Measurements from ENCODE around the gene NFIA.

Gene NFIA

DNA sequence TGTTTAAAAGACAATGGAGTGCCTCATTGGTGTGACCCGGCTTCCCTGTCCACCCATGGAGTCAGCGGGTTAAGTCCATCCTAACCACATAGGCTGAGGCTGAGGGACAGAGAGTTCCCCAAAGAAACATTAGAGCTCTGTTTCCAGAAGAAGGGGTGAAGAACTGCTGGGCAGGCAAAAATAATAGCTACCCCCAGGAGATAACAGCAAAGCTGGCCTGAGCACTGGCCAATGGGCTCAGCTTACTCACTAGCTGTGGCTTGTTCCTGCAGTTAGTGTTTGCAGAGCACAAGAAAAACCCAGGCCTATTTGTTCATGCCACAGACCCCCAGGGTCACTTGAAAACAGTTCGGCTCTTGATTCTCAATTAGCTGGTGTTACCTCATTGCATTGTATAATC, 311.2 kb downstream of the NFIA start:
- Histone ChIP-seq H3K4me2 (no peak overlapping the region), H3K27me3 (ENCODE audit: insufficient read depth, low read depth) (no peaks in the 10 kb centered on the region), H2AFZ (ENCODE audit: low read depth) (no peak overlapping the region), H3K36me3 (ENCODE audit: insufficient read depth) (no peaks in the 10 kb centered on the region), H3K4me3 (IDR thresholded peaks at IDR 0.05; ENCODE audit: insufficient read depth, low read depth, low read length) (no peak overlapping the region), H3K27ac (no peak overlapping the region), H3K79me2 (ENCODE audit: insufficient read depth, low read depth) (no peaks in the 10 kb centered on the region), H4K20me1 (ENCODE audit: insufficient read depth) (no peaks in the 10 kb centered on the region), H3K9ac (no peak overlapping the region), H3K4me1 (ENCODE audit: low read depth, poor library complexity, severe bottlenecking) (peaks cover 2% of the 10 kb centered on the region)
- TF ChIP-seq, protein P1, sequence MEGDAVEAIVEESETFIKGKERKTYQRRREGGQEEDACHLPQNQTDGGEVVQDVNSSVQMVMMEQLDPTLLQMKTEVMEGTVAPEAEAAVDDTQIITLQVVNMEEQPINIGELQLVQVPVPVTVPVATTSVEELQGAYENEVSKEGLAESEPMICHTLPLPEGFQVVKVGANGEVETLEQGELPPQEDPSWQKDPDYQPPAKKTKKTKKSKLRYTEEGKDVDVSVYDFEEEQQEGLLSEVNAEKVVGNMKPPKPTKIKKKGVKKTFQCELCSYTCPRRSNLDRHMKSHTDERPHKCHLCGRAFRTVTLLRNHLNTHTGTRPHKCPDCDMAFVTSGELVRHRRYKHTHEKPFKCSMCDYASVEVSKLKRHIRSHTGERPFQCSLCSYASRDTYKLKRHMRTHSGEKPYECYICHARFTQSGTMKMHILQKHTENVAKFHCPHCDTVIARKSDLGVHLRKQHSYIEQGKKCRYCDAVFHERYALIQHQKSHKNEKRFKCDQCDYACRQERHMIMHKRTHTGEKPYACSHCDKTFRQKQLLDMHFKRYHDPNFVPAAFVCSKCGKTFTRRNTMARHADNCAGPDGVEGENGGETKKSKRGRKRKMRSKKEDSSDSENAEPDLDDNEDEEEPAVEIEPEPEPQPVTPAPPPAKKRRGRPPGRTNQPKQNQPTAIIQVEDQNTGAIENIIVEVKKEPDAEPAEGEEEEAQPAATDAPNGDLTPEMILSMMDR (conservative IDR thresholded peaks at IDR 0.05; ENCODE audit: low read depth, low read length), result no peak

DNA sequence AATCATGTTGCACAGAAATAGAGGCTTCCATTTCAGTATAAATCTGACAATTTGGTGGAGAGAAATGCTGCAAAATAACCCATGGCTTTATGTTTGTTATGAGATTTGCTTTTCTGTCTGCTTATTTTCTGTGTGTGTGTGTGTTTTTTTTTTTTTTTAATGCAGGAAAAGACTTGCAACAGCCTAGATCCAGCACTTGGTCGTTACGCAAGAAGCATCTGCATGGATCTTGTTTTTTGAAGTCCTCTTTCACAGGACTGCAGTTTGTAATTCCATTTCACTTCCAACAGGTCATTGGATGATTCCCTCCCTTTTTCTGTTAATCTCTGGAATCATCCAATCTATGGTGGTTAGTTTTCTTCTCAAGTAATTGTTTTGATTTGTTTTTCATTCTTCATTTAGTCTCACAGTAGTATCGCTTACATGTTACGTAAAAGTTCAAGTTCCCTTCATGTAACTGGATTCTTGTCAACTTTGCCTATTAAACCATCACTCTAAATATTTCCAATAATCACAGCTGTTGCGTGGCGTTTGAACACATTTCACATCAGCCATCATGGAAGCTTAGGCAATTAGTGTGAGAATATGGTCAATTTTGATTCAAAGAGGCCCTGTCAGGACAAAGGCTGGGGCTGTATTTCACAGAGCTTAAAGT, 312.9 kb downstream of the NFIA start:
- Histone ChIP-seq H4K20me1 (ENCODE audit: insufficient read depth) (no peaks in the 10 kb centered on the region), H3K27ac (no peak overlapping the region), H3K9ac (no peak overlapping the region), H3K36me3 (ENCODE audit: insufficient read depth) (no peaks in the 10 kb centered on the region), H3K27me3 (ENCODE audit: insufficient read depth, low read depth) (no peaks in the 10 kb centered on the region), H3K79me2 (ENCODE audit: insufficient read depth, low read depth) (no peaks in the 10 kb centered on the region), H3K4me1 (ENCODE audit: low read depth, poor library complexity, severe bottlenecking) (no peaks in the 10 kb centered on the region), H3K4me3 (IDR thresholded peaks at IDR 0.05; ENCODE audit: insufficient read depth, low read depth, low read length) (no peak overlapping the region), H2AFZ (ENCODE audit: low read depth) (no peak overlapping the region), H3K4me2 (no peak overlapping the region)
- TF ChIP-seq, protein P1 (conservative IDR thresholded peaks at IDR 0.05; ENCODE audit: low read depth, low read length), result no peak

- H3K27me3 ChIP-seq (ENCODE audit: insufficient read depth, low read depth), result no peaks in the 10 kb centered on the region
- TF ChIP-seq, protein P1 (conservative IDR thresholded peaks at IDR 0.05; ENCODE audit: low read depth, low read length), result no peak
- no peaks in the 10 kb centered on the region for H3K36me3 ChIP-seq (ENCODE audit: insufficient read depth)
- H3K4me2 ChIP-seq, result no peak overlapping the region
- H3K9ac ChIP-seq, result no peak overlapping the region
- H3K4me1 ChIP-seq (ENCODE audit: low read depth, poor library complexity, severe bottlenecking), result no peaks in the 10 kb centered on the region
- no peaks in the 10 kb centered on the region for H4K20me1 ChIP-seq (ENCODE audit: insufficient read depth)
- no peak overlapping the region for H3K27ac ChIP-seq
- no peak overlapping the region for H3K4me3 ChIP-seq (IDR thresholded peaks at IDR 0.05; ENCODE audit: insufficient read depth, low read depth, low read length)
- no peaks in the 10 kb centered on the region for H3K79me2 ChIP-seq (ENCODE audit: insufficient read depth, low read depth)
- no peak overlapping the region for H2AFZ ChIP-seq (ENCODE audit: low read depth)
Measured at GRCh38 chr1:61397495-61397894, 315.1 kb downstream of the NFIA start.

DNA sequence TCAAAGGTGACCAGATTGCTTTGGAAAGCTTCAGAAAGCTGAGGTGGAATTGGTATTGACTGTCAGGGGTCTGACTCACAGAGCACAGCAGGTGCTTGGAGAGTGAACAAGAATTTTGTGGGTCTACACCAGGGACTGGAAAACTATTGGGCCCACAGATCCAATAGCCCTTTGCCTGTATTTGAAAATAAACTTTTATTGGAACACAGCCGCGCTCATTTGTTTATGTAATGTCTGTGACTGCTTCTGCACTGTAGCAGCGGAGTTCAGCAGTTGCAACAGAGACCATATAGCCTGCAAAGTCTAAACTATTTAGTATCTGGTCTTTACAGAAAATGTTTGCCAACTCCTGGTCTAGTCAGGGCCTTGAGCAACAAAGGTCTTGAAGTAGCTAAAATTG, 315.6 kb downstream of the NFIA start:
- Histone ChIP-seq H2AFZ (ENCODE audit: low read depth) (no peak overlapping the region), H3K4me1 (ENCODE audit: low read depth, poor library complexity, severe bottlenecking) (no peaks in the 10 kb centered on the region), H4K20me1 (ENCODE audit: insufficient read depth) (no peaks in the 10 kb centered on the region), H3K79me2 (ENCODE audit: insufficient read depth, low read depth) (no peaks in the 10 kb centered on the region), H3K36me3 (ENCODE audit: insufficient read depth) (no peaks in the 10 kb centered on the region), H3K27ac (no peak overlapping the region), H3K4me3 (IDR thresholded peaks at IDR 0.05; ENCODE audit: insufficient read depth, low read depth, low read length) (no peak overlapping the region), H3K27me3 (ENCODE audit: insufficient read depth, low read depth) (no peaks in the 10 kb centered on the region), H3K4me2 (no peak overlapping the region), H3K9ac (no peak overlapping the region)
- TF ChIP-seq, protein P1 (conservative IDR thresholded peaks at IDR 0.05; ENCODE audit: low read depth, low read length), result no peak
